Thyroid gland (tissue), 4 donors: ENCODE results near the gene EPOP.
"Not testable (repeated sequence)": the region's sequence is repeated elsewhere in the genome, so short reads cannot be mapped to it uniquely, and the experiment has no call there.

Experiments
- CTCF ChIP-seq, 6 experiments: fragments of 200-600 bp in 3 of 6; fragments of 450-650 bp in 3 of 6; sonication (generic) in 3 of 6; IDR thresholded peaks; one replicate each; pipeline ENCODE4 v1.5.1; 2016 to 2019; ENCODE audit warnings: antibody characterized with exemption in 6 of 6, mild to moderate bottlenecking in 2 of 6, inconsistent platforms in 1 of 6, moderate library complexity in 1 of 6
- POLR2A ChIP-seq, 2 donors: fragments of 450-650 bp; IDR thresholded peaks; one replicate each; pipeline ENCODE4 v1.6.1; 2017; ENCODE audit warnings: antibody characterized with exemption in 2 of 2, mild to moderate bottlenecking in 2 of 2, moderate library complexity in 1 of 2

- TF ChIP-seq CTCF, POLR2A (IDR thresholded peaks at IDR 0.05): not testable (repeated sequence)
Measured at GRCh38 chr17:38626606-38627226, 48.0 kb downstream of the EPOP start.
